ENCODE data around the gene GLDN. TPM values are rescaled to one million over a fixed set of nuclear protein-coding genes. Genes with fewer than 3 reads are reported as not detected.
"Not testable (repeated sequence)": the region's sequence is repeated elsewhere in the genome, so short reads cannot be mapped to it uniquely, and the experiment has no call there.

GLDN gene
- polyA plus RNA-seq, 1 of the 3 experiments (the other 2 are of a cell fraction) = not detected

- H3K4me3 ChIP-seq (ENCODE audit: low read depth in 2 of 2, low read length in 1 of 2); DNase-seq; H3F3A ChIP-seq (replicated peaks; ENCODE audit: insufficient read depth); H3K9ac ChIP-seq; H3K27ac ChIP-seq (ENCODE audit: low read depth in 2 of 2, low read length in 1 of 2); H4K20me1 ChIP-seq (ENCODE audit: insufficient read depth); H3K9me3 ChIP-seq; H3K4me1 ChIP-seq (ENCODE audit: control insufficient read depth in 1 of 2, insufficient read depth in 2 of 2, low read depth in 1 of 2, low read length in 1 of 2); H3K36me3 ChIP-seq (replicated peaks in 1 of 2; ENCODE audit: control insufficient read depth in 1 of 2, insufficient read depth in 2 of 2, low read length in 1 of 2); POLR2A ChIA-PET; H3K9me2 ChIP-seq; H3K79me2 ChIP-seq (ENCODE audit: insufficient read depth); H3K27me3 ChIP-seq (ENCODE audit: insufficient read depth); H2AFZ ChIP-seq (ENCODE audit: low read depth); H3K4me2 ChIP-seq: not testable (repeated sequence)
- 85% methylated on average over 7 of the region's 16 CpGs for WGBS (ENCODE audit: low lambda C conversion rate)
- CTCF ChIA-PET = interaction anchor here (1.2 kb wide), 1 partner anchor 11 kb away, joined by 4 read pairs; no protein-coding TSS in a partner anchor
Measured at GRCh38 chr15:51423040-51423439, 81.6 kb downstream of the GLDN start.

GRCh38 chr15:51424780-51425179 is 83.3 kb downstream of the GLDN start:
- TF ChIP-seq MXI1 (IDR thresholded peaks at IDR 0.05; ENCODE audit: low read depth, low read length) = no peak
- TF ChIP-seq RFX5 (IDR thresholded peaks at IDR 0.05; ENCODE audit: low read length) = no peak
- no peaks in the 10 kb centered on the region for H3F3A ChIP-seq (replicated peaks; ENCODE audit: insufficient read depth)
- WGBS (ENCODE audit: low lambda C conversion rate) = 63% methylated on average over 1 of the region's 1 CpG
- no peaks in the 10 kb centered on the region for H3K36me3 ChIP-seq (replicated peaks in 1 of 2; ENCODE audit: control insufficient read depth in 1 of 2, insufficient read depth in 2 of 2, low read length in 1 of 2)
- ChIA-PET POLR2A (no interaction called here), CTCF (interaction anchor here (0.8 to 1.4 kb wide), 2 partner anchors 9 to 13 kb away, joined by 3 read pairs; no protein-coding TSS in a partner anchor)
- H4K20me1 ChIP-seq (ENCODE audit: insufficient read depth) = no peaks in the 10 kb centered on the region
- no peaks in the 10 kb centered on the region for H3K27me3 ChIP-seq (ENCODE audit: insufficient read depth)
- H3K9ac ChIP-seq = no peak overlapping the region
- no peak overlapping the region for H3K4me3 ChIP-seq (ENCODE audit: low read depth in 2 of 2, low read length in 1 of 2)
- no peak overlapping the region for H2AFZ ChIP-seq (ENCODE audit: low read depth)
- no peaks in the 10 kb centered on the region for H3K4me1 ChIP-seq (ENCODE audit: control insufficient read depth in 1 of 2, insufficient read depth in 2 of 2, low read depth in 1 of 2, low read length in 1 of 2)
- no peak overlapping the region for H3K4me2 ChIP-seq
- H3K79me2 ChIP-seq (ENCODE audit: insufficient read depth) = no peaks in the 10 kb centered on the region
- no peaks in the 10 kb centered on the region for H3K9me2 ChIP-seq
- no peak overlapping the region for H3K27ac ChIP-seq (ENCODE audit: low read depth in 2 of 2, low read length in 1 of 2)
- DNase-seq = no peak
- no peaks in the 10 kb centered on the region for H3K9me3 ChIP-seq

- TF ChIP-seq ELF1 (IDR thresholded peaks at IDR 0.05) (no peak), IRF3 (IDR thresholded peaks at IDR 0.05; ENCODE audit: low read depth, low read length) (no peak), RAD21 (IDR thresholded peaks at IDR 0.05; ENCODE audit: low read length) (no peak), RXRA (IDR thresholded peaks at IDR 0.05; ENCODE audit: borderline replicate concordance, low read depth) (no peak), SIN3A (IDR thresholded peaks at IDR 0.05; ENCODE audit: borderline replicate concordance, low read depth, low read length) (no peak), FOSL2 (IDR thresholded peaks at IDR 0.05; ENCODE audit: borderline replicate concordance, low read depth) (no peak), RFX5 (IDR thresholded peaks at IDR 0.05; ENCODE audit: low read length) (no peak), EP300 (IDR thresholded peaks at IDR 0.05; ENCODE audit: borderline replicate concordance in 1 of 2, low read depth in 1 of 2, low read length in 1 of 2) (no peak), MXI1 (IDR thresholded peaks at IDR 0.05; ENCODE audit: low read depth, low read length) (no peak), NRF1 (IDR thresholded peaks at IDR 0.05; ENCODE audit: low read depth, low read length) (no peak), MEF2A (IDR thresholded peaks at IDR 0.05; ENCODE audit: borderline replicate concordance, low read depth) (no peak)
- Histone ChIP-seq H3K4me2 (no peak overlapping the region), H3F3A (replicated peaks; ENCODE audit: insufficient read depth) (no peaks in the 10 kb centered on the region), H3K9me2 (no peaks in the 10 kb centered on the region), H3K4me3 (ENCODE audit: low read depth in 2 of 2, low read length in 1 of 2) (no peak overlapping the region), H3K27me3 (ENCODE audit: insufficient read depth) (no peaks in the 10 kb centered on the region), H3K9ac (no peak overlapping the region), H3K4me1 (ENCODE audit: control insufficient read depth in 1 of 2, insufficient read depth in 2 of 2, low read depth in 1 of 2, low read length in 1 of 2) (no peaks in the 10 kb centered on the region), H4K20me1 (ENCODE audit: insufficient read depth) (no peaks in the 10 kb centered on the region), H3K79me2 (ENCODE audit: insufficient read depth) (no peaks in the 10 kb centered on the region), H3K9me3 (no peaks in the 10 kb centered on the region), H3K36me3 (replicated peaks in 1 of 2; ENCODE audit: control insufficient read depth in 1 of 2, insufficient read depth in 2 of 2, low read length in 1 of 2) (no peaks in the 10 kb centered on the region), H2AFZ (ENCODE audit: low read depth) (no peak overlapping the region), H3K27ac (ENCODE audit: low read depth in 2 of 2, low read length in 1 of 2) (no peak overlapping the region)
- ChIA-PET CTCF (interaction anchor here (0.8 to 1.8 kb wide), 6 partner anchors 9 to 262 kb away, joined by 3 to 6 read pairs (median 3); no protein-coding TSS in a partner anchor), POLR2A (no interaction called here)
- WGBS (ENCODE audit: low lambda C conversion rate) = 0% methylated on average over 1 of the region's 1 CpG
- no peak for DNase-seq
Measured at GRCh38 chr15:51425517-51426040, 84.1 kb downstream of the GLDN start.

All from SK-N-SH (cell line).